IPS-15b (cell line): ENCODE measurements around the gene DGLUCY.
"Not testable (repeated sequence)": the region's sequence is repeated elsewhere in the genome, so short reads cannot be mapped to it uniquely, and the experiment has no call there.

Experiments
- H3K27me3 ChIP-seq: one replicate; pipeline ENCODE4 v1.6.1; 2013; ENCODE audit warnings: low read length; ENCODE audit not compliant: control insufficient read depth, insufficient read depth
- H3K36me3 ChIP-seq: one replicate; pipeline ENCODE4 v1.6.1; 2013; ENCODE audit warnings: low read length; ENCODE audit not compliant: control insufficient read depth, insufficient read depth
- H3K4me1 ChIP-seq: one replicate; pipeline ENCODE4 v1.6.1; 2013; ENCODE audit warnings: mild to moderate bottlenecking, low read length; ENCODE audit not compliant: control insufficient read depth, insufficient read depth
- H3K4me3 ChIP-seq: one replicate; pipeline ENCODE4 v1.5.1; 2013; ENCODE audit warnings: low read depth, low read length
- H3K9ac ChIP-seq: one replicate; pipeline ENCODE4 v1.6.1; 2013; ENCODE audit warnings: low read depth, mild to moderate bottlenecking, low read length
- H3K9me3 ChIP-seq: one replicate; pipeline ENCODE4 v1.6.1; 2013; ENCODE audit warnings: mild to moderate bottlenecking, low read length; ENCODE audit not compliant: control insufficient read depth, insufficient read depth

Gene DGLUCY

GRCh38 chr14:91177073-91178034, 63.5 kb downstream of the DGLUCY start:
- Histone ChIP-seq H3K4me3 (no peak overlapping the region), H3K36me3 (peaks cover 5% of the 10 kb centered on the region), H3K9me3 (no peaks in the 10 kb centered on the region), H3K27me3 (no peaks in the 10 kb centered on the region), H3K4me1 (no peaks in the 10 kb centered on the region), H3K9ac (no peak overlapping the region)

GRCh38 chr14:91180611-91181010, 66.7 kb downstream of the DGLUCY start:
- Histone ChIP-seq H3K4me1 (no peaks in the 10 kb centered on the region), H3K9me3 (no peaks in the 10 kb centered on the region), H3K27me3 (no peaks in the 10 kb centered on the region), H3K36me3 (peaks cover 2% of the 10 kb centered on the region), H3K4me3 (no peak overlapping the region), H3K9ac (no peak overlapping the region)

GRCh38 chr14:91182753-91183152, 68.9 kb downstream of the DGLUCY start:
- not testable (repeated sequence) for H3K36me3 ChIP-seq, H3K9me3 ChIP-seq, H3K4me3 ChIP-seq, H3K4me1 ChIP-seq, H3K9ac ChIP-seq, H3K27me3 ChIP-seq

- Histone ChIP-seq H3K36me3 (peaks cover 2% of the 10 kb centered on the region), H3K27me3 (no peaks in the 10 kb centered on the region), H3K4me1 (no peaks in the 10 kb centered on the region), H3K9me3 (no peaks in the 10 kb centered on the region), H3K4me3 (no peak overlapping the region), H3K9ac (no peak overlapping the region)
Observed at GRCh38 chr14:91184559-91184958, 70.7 kb downstream of the DGLUCY start.

GRCh38 chr14:91185721-91186120, 71.8 kb downstream of the DGLUCY start:
- Histone ChIP-seq H3K4me3 (no peak overlapping the region), H3K36me3 (peaks cover 5% of the 10 kb centered on the region), H3K4me1 (no peaks in the 10 kb centered on the region), H3K27me3 (no peaks in the 10 kb centered on the region), H3K9me3 (no peaks in the 10 kb centered on the region), H3K9ac (no peak overlapping the region)

GRCh38 chr14:91186515-91187066, 72.7 kb downstream of the DGLUCY start:
- Histone ChIP-seq H3K4me1 (no peaks in the 10 kb centered on the region), H3K27me3 (no peaks in the 10 kb centered on the region), H3K36me3 (peaks cover 5% of the 10 kb centered on the region), H3K9ac (no peak overlapping the region), H3K4me3 (no peak overlapping the region), H3K9me3 (no peaks in the 10 kb centered on the region)

- Histone ChIP-seq H3K9ac (no peak overlapping the region), H3K9me3 (no peaks in the 10 kb centered on the region), H3K36me3 (peaks cover 5% of the 10 kb centered on the region), H3K4me1 (no peaks in the 10 kb centered on the region), H3K27me3 (no peaks in the 10 kb centered on the region), H3K4me3 (no peak overlapping the region)
Observed at GRCh38 chr14:91187271-91187670, 73.4 kb downstream of the DGLUCY start.

- Histone ChIP-seq H3K27me3 (no peaks in the 10 kb centered on the region), H3K9ac (no peak overlapping the region), H3K36me3 (peaks cover 6% of the 10 kb centered on the region), H3K9me3 (no peaks in the 10 kb centered on the region), H3K4me1 (no peaks in the 10 kb centered on the region), H3K4me3 (no peak overlapping the region)
Observed at GRCh38 chr14:91190853-91191252, 77.0 kb downstream of the DGLUCY start.

GRCh38 chr14:91193069-91193468, 79.2 kb downstream of the DGLUCY start:
- Histone ChIP-seq H3K4me1 (no peaks in the 10 kb centered on the region), H3K9me3 (no peaks in the 10 kb centered on the region), H3K27me3 (no peaks in the 10 kb centered on the region), H3K36me3 (peaks cover 14% of the 10 kb centered on the region), H3K9ac (no peak overlapping the region), H3K4me3 (no peak overlapping the region)

GRCh38 chr14:91195881-91196280, 82.0 kb downstream of the DGLUCY start:
- H3K4me1 ChIP-seq, result no peaks in the 10 kb centered on the region
- H3K9me3 ChIP-seq, result no peaks in the 10 kb centered on the region
- H3K4me3 ChIP-seq, result no peak overlapping the region
- H3K9ac ChIP-seq, result no peak overlapping the region
- peaks cover 19% of the 10 kb centered on the region for H3K36me3 ChIP-seq
- no peaks in the 10 kb centered on the region for H3K27me3 ChIP-seq

GRCh38 chr14:91197631-91198030, 83.8 kb downstream of the DGLUCY start:
- H3K4me3 ChIP-seq, result no peak overlapping the region
- H3K9ac ChIP-seq, result no peak overlapping the region
- no peaks in the 10 kb centered on the region for H3K9me3 ChIP-seq
- no peaks in the 10 kb centered on the region for H3K27me3 ChIP-seq
- H3K36me3 ChIP-seq, result peaks cover 21% of the 10 kb centered on the region
- no peaks in the 10 kb centered on the region for H3K4me1 ChIP-seq

GRCh38 chr14:91200802-91201201, 86.9 kb downstream of the DGLUCY start:
- H3K9me3 ChIP-seq, H3K4me3 ChIP-seq, H3K4me1 ChIP-seq, H3K9ac ChIP-seq, H3K27me3 ChIP-seq: not testable (repeated sequence)
- H3K36me3 ChIP-seq, result peaks cover 21% of the 10 kb centered on the region
